GM21529 (cell line): ENCODE results near the gene ATCAY.

Experiments
- ATAC-seq: cut with Tn5 transposase; IDR thresholded peaks from one replicate; pipeline ENCODE4 v1.9.1; 2021; ENCODE audit not compliant: unreplicated experiment

The ATCAY gene

DNA sequence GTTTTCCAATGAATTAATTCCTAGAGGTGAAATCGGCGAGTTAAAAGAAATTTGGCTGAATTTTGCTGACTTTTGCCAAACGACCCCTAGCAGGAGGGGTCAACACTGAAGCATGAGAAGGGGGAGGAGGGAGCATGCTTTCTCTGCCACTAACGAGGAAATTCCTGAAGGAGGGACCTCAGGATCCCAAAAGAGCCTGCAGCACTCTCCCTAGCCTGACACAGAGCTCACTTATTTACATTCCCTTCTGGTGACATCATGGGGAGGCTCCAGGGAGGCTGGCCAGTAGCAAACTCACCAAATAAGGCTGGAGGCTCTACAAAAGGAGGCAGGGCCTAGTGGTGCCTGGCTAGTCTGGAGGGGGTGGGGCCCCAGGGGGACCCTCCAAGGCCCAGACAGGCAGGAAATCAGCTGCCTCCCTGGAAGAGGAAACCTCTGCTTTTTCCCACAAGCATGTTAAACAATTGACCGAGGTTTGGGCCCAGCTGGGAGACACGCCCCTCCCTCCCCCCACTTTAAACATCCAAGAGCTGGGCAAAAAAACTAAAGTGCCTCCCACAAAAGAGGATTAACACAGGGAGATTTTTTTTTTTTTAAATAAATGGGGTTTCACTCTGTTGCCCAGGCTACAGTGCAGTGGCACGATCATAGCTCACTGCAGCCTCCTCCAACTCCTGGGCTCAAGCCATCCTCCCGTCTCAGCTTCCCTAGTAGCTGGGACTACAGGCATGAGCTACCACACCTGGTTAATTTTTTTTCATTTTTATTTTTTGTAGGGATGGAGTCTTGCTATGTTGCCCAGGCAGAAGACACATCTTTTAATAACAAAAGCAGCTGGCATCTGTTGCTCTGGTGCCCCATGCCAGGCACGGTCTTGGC is 88.3 kb downstream of the ATCAY start:
- no peak for ATAC-seq

DNA sequence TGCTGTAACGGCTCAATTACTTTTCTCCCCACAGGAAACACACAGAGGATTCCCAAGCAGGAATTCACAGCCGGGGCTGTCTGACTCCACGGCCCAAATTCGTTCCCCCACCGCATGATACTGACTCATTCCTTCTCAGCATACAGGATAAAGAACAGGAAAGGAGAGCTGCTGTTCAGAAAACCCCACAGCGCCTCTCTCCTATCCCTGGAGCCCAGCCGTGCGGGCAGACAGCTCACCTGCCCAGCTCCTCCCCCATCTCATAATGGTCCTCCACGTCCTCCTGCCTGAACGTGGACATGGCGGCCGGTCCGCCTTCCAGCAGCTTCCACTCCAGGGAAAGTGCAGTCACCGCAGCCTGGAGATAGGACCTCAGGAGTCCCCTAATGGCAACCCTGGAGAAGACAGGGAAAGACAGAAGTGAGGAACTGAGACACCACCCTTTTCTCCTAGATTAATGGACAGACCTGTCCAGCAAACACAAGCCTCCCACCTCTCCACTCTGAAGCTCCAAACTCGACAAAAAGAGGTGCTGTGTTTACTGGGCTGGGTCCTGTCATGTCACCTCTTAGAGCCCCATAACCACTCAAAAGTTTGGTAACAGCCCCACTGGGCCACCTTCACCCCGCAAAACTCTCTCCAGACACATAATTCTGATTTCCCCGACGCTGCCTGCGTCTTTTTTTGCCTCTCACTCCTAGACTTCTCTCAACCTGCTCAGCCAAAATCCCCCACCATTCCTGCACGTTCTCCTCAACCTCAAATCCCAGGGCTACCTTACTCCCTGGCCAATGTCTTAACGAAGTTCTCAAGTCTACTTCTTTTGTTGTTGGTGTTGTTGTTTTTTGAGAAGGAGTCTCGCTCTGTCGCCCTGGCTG is 89.2 kb downstream of the ATCAY start:
- ATAC-seq: no peak

DNA sequence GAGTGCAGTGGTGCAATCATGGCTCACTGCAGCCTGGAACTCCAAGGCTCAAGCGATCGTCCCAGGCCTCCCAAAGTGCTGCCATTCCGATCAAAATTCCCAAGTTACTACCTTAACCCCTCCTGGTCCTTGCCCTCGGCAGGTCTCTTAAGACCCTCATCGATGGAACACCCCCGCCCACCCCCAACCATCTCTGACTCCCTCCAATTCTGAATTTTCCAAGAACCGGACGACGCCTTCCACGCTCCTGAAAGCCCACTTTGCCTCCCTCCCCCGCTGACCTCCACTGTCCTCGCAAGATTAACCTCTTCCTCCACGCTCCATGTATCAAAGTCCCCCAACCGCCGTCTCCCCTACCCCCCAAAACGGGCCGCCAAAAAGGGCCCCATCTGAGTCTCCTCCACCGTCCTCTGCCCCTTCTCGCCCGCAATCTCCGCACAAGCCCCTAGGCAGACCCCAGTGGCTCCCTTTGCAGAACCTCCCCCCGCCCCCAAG is 89.9 kb downstream of the ATCAY start:
- ATAC-seq: no peak

DNA sequence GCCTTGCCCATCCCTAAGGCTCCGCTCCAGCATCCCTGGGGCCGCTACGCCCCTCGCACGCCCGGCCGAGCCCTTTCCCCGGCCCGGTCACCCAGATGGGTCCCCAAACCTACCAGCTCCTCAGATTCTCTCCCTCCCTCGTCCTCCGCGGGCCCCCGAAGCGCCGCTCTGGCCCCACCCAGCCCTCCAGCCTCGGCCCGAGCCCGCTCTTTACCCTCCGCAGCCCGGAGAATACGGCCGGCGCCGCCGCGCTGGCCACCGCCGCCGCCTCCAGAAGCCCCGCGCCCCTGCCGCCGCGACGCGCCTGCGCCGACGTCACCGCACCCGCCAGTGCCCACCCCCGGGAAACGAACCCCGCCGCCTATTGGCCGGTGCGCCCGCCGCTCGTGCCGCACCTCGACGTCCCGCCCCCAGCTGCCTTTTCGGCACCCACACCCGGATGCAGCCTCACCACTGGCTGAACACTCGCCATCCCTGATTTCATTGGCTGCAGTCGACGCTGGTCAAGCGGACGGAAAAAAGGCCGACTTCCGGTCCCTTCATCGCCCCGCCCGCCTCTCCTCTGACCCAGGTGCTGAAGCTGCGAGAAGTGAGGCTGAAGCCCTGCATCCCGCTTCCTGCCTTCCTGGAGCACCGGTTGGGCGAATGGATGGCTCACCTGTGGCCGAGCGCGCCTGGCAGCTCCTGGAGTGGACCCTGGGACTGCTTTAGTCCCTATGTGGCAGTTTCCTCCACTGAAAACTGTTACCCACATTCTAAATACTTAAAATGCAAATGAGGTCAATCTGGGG is 90.5 kb downstream of the ATCAY start, which contains the start of gene DAPK3:
Gene DAPK3 (minus strand): TSS at position 292 of the 791 bp plus-strand sequence. CDS start 1,364 bp downstream, outside the sequence.
- ATAC-seq: peak; percentile 91

DNA sequence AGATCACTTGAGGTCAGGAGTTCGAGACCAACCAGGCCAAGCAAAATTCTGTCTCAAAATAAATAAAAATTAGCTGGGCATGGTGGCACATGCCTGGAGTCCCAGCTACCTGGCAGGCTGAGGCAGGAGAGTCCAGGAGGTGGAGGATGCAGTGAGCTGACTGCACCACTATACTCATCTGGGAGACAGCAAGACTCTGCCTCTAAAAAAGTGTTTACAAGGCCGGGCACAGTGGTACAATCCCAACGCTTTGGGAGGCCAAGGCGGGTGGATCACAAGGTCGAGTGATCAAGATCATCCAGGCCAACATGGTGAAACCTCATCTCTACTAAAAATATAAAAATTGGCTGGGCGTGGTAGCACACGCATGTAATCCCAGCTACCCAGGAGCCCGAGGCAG is 94.7 kb downstream of the ATCAY start:
- no peak for ATAC-seq

DNA sequence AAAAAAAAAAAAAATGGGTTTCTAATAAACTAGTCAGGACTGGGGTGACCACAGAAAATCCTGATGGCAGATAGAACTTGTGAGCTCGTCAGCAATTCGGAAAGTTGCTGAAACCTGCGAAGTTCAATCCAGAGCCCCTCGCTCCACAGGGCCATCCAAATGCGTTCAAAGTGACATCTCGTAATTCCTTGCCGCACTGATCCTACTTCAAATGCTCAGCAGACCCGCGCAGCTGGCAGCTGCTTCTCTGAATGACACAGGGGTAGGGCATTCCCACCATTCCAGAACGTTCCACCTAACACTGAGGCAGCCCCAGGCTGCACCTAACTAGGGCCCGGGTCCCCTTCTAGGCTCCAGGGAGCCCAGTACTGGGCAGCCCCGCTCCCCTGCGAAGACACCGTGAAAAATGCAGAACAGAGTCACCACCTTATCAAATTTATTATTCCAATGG is 95.2 kb downstream of the ATCAY start:
- no peak for ATAC-seq

DNA sequence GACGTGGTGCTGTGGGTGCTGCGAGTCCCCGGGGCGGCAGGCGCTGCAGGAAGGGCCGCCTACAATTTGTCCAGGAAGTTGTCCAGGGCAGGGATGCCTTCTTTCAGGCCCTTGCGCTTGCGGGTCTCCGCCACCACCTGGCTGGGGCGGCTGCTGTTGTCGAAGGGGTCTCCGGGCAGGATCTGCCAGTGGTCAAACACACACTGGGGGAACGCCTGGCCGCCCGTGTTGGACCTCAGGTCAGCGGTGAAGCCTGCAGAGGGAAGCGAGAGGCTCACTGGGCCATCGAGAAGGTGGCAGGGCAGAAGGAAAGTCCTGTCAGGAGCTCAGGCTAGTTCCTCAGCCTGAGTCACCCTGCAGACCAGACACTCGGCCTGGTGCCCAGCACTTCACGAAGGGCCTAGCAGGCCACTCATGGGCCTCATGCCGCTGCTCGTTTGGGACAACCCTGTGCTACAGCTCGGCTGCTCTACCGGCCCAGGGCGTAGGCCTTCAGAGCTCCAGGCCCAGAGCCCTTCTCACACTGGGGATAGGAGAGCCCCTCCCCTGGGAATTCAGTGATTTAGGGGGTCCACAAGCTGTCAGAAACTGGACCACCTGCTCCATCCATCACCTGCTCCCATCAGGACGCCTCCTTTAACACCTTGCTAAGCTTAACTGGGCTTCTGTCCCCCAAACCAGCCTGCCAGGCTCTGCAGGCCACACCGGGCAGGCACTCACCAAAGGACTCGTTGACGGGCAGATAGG is 96.2 kb downstream of the ATCAY start:
- ATAC-seq: no peak
